GM10248 (cell line): Measurements from ENCODE around the gene PTMA.
A peak's percentile ranks its signal among the peaks of the same experiment; 100 is the strongest.

Source experiments
- CTCF ChIA-PET: fragments of 300-600 bp; sonication (Branson Sonifier 250); formaldehyde crosslinking; extraction: SDS; loops from one replicate; lab custom pipeline; 2021; ENCODE audit warnings: antibody characterized with exemption; lab: Yijun Ruan, JAX
- POLR2A ChIA-PET: fragments of 350-650 bp; sonication (Branson Sonifier 250); formaldehyde crosslinking; extraction: SDS; loops from one replicate; lab custom pipeline; 2020; ENCODE audit warnings: antibody characterized with exemption; lab: Yijun Ruan, JAX
- DNase-seq: peaks from one replicate; pipeline ENCODE4 v3.0.0; 2012; ENCODE audit errors: extremely low spot score
- TF ChIP-seq, protein P1 (sequence below): IDR thresholded peaks from 2 replicates; pipeline ENCODE4 v1.5.1; 2012; ENCODE audit warnings: mild to moderate bottlenecking, low read depth; ENCODE audit errors: extremely low read depth, missing control alignments, control extremely low read depth

PTMA gene

DNA sequence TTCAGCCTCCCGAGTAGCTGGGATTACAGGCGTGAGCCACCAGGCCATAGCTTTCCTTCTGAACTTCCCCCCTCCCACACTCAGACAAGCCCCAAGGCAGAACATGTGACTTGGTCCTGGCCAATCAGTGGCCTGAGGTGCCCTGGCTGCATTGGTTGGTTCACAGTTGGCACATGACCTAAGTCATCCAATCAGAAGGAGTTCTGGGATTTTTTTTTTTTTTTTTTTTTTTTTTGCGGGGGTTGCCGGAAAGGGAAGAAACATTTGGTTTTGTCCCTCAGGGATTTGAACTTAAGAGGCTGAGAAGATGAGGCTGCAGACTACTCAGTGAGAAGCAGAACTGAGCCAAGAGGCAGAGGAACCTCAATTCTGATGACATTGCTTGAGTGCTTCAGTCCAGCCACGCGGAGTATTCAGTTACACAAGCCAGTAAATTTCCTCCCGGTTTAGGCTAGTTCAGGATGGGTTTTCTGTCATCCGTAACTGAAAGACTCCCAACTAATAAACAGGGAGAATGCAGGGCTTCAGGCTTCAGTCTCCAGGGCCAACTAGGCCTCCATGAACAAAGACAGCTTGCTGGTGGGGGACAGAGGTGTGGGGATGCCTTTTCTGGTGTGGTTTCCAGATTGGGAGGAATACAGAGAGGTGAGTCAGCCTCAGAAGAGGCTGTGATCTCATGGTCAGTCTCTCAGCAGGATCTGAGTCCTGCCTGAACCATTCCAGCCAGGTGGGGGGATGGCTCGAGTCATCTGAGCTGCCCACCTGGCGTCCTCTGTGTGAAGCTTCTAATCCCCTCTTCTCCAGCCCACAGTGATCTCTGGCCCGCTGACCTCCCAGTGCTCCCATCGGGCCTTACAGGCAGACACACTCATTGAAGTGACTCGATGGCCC lies 9.2 kb downstream of the PTMA start:
- CTCF ChIA-PET = interaction anchor here (0.8 to 12.1 kb wide), 17 partner anchors 7 to 200 kb away, joined by 3 to 531 read pairs (median 5); partner anchors contain the start of gene PTMA
- DNase-seq = peak; percentile 72
- POLR2A ChIA-PET = interaction anchor here (0.7 to 1.0 kb wide), 2 partner anchors 9 to 221 kb away, joined by 6 to 7 read pairs; partner anchors contain the start of gene PTMA
- TF ChIP-seq, protein P1, sequence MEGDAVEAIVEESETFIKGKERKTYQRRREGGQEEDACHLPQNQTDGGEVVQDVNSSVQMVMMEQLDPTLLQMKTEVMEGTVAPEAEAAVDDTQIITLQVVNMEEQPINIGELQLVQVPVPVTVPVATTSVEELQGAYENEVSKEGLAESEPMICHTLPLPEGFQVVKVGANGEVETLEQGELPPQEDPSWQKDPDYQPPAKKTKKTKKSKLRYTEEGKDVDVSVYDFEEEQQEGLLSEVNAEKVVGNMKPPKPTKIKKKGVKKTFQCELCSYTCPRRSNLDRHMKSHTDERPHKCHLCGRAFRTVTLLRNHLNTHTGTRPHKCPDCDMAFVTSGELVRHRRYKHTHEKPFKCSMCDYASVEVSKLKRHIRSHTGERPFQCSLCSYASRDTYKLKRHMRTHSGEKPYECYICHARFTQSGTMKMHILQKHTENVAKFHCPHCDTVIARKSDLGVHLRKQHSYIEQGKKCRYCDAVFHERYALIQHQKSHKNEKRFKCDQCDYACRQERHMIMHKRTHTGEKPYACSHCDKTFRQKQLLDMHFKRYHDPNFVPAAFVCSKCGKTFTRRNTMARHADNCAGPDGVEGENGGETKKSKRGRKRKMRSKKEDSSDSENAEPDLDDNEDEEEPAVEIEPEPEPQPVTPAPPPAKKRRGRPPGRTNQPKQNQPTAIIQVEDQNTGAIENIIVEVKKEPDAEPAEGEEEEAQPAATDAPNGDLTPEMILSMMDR = no peak

DNA sequence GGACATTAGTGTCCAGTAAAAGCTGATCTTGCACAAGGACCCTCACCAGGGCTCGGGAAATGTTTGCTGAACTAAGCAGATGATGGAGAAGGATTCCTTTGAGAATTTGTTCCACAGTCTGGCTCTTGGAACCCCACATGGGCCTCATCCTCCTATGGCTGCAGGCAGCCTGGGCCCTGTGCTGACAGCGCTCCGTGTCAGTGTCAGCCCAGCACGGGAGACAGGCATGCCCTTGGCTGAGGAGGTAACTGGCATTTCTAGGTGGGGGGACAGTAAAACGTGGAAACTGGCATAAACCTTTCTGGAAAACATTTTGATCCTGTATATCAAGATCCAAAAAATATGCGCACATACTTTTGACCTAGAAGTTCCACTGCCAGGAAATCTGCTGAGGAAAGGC lies 10.5 kb downstream of the PTMA start:
- TF ChIP-seq, protein P1 = no peak
- POLR2A ChIA-PET = no interaction called here
- CTCF ChIA-PET = interaction anchor here (1.5 to 12.1 kb wide), 3 partner anchors 37 to 160 kb away, joined by 3 to 531 read pairs (median 210); no protein-coding TSS in a partner anchor
- no peak for DNase-seq

DNA sequence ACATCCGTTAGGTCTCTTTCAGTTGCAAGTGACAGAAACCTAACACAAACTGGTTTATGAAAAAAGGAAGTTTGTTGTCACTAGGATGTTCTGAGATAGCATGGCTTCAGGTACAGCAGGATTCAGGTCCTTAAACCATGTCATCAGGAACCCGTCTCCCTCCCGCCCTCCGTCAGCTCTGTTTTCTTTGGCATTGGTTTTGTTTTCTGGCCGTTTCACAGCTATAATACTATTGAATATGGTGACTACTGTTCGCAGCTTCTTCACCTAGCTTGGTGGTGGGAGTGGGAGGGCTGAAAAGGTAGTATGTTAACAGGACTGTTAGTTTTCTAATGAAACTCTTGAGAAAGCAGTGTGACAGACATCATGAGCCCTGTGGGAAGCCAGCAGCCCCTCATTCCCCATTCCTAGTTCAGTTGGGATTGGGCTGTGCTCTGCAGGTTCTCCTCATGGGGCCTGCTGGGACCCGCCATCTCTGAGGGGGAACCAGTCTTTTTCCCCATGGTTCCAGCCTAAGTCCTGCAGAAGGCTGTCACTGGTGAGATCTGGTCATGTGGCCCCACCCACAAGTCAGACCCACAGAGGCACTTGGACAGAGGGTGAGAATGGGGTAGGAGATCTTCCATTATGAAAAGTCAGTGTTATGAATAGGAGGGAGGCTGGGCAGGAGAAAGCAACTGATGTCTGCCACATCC lies 12.1 kb downstream of the PTMA start:
- TF ChIP-seq, protein P1 = no peak
- ChIA-PET POLR2A (interaction anchor here (0.9 to 1.3 kb wide), 3 partner anchors 11 to 50 kb away, joined by 4 to 5 read pairs (median 4); partner anchors contain the start of gene PTMA), CTCF (interaction anchor here (0.9 to 12.1 kb wide), 8 partner anchors 9 to 159 kb away, joined by 3 to 531 read pairs (median 6); no protein-coding TSS in a partner anchor)
- no peak for DNase-seq

DNA sequence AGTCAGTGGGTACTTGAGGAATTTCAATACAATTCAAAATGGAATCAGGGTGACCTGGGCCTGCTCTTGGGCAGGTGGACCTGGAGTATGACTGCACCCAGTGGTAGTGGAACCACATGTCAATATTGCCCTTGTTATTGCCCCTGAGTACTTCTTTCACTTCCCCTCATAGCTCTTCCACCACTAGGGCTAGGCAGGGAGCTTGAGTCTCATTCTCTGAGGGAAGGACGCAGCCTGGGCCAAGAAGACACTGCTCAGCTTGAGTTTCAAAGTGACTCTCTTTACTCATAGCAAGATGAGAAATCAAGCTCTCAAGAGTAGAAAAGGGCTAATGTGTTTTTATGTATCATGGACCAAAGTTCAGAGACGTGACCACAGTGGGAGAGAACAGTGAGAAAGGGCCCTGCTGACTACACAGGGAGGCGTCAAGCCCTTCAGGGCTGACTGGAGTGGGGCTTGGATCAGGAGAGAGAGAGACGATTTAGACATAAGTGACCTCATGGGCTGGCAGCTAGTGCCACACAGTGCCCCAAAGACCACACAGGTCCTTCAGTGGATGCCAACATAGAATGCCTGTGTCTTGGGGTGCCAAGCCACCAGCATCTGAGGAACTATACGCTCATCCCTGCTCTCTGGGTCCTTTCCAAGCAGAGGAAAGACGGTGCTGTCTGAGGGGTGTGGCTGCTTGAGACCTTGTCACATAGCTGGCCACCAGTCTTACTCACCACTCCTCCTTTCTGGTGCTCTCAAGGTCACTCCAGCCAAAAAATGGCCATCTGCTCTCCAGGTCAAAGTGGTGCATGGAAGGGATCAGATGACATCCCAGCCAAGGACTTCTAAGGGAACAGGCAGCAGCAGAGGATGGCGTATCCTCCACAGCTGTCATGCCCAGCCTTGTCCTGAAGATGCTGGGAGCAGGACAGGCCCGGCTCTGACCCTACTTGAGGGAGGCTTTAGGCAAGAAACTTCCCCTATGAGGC lies 13.0 kb downstream of the PTMA start:
- TF ChIP-seq, protein P1 = peak; percentile 1
- peak; percentile 74 for DNase-seq
- POLR2A ChIA-PET = interaction anchor here (0.9 to 1.3 kb wide), 4 partner anchors 11 to 107 kb away, joined by 4 to 6 read pairs (median 4); partner anchors contain the start of gene PTMA
- CTCF ChIA-PET = interaction anchor here (0.8 to 12.1 kb wide), 11 partner anchors 9 to 160 kb away, joined by 3 to 531 read pairs (median 5); no protein-coding TSS in a partner anchor

DNA sequence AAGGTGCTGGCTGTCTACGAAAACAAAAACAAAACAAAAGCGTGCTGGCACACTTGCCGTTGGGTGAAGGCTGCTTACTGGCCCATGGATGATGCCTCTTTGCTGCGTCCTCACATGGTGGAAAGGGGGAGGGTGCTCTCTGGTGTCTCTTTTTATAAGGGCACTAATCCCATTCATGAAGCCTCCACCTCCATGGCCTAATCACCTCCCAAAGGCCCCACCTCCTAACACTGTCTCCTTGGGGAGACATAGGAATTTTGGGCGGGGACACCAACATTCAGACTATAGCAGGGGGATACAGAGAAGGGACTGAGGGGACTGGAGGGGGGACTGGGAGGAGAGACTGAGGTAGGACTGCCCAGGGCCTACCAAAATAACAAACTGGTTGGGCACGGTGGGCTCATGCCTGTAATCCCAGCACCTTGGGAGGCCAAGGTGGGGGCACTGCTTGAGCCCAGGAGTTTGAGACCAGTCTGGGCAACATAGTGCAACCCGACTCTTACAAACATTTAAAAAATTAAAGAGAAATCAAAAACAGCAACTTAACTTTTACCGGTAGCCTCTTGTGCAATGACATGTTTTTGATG lies 14.5 kb downstream of the PTMA start:
- DNase-seq = no peak
- ChIA-PET CTCF (interaction anchor here (0.8 to 12.1 kb wide), 5 partner anchors 8 to 41 kb away, joined by 3 to 531 read pairs (median 17); no protein-coding TSS in a partner anchor), POLR2A (no interaction called here)
- TF ChIP-seq, protein P1 = no peak
